ENCODE measurements around the gene TYSND1.
"Not testable (repeated sequence)": the region's sequence is repeated elsewhere in the genome, so short reads cannot be mapped to it uniquely, and the experiment has no call there.

Gene TYSND1, protein sequence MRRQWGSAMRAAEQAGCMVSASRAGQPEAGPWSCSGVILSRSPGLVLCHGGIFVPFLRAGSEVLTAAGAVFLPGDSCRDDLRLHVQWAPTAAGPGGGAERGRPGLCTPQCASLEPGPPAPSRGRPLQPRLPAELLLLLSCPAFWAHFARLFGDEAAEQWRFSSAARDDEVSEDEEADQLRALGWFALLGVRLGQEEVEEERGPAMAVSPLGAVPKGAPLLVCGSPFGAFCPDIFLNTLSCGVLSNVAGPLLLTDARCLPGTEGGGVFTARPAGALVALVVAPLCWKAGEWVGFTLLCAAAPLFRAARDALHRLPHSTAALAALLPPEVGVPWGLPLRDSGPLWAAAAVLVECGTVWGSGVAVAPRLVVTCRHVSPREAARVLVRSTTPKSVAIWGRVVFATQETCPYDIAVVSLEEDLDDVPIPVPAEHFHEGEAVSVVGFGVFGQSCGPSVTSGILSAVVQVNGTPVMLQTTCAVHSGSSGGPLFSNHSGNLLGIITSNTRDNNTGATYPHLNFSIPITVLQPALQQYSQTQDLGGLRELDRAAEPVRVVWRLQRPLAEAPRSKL

DNA sequence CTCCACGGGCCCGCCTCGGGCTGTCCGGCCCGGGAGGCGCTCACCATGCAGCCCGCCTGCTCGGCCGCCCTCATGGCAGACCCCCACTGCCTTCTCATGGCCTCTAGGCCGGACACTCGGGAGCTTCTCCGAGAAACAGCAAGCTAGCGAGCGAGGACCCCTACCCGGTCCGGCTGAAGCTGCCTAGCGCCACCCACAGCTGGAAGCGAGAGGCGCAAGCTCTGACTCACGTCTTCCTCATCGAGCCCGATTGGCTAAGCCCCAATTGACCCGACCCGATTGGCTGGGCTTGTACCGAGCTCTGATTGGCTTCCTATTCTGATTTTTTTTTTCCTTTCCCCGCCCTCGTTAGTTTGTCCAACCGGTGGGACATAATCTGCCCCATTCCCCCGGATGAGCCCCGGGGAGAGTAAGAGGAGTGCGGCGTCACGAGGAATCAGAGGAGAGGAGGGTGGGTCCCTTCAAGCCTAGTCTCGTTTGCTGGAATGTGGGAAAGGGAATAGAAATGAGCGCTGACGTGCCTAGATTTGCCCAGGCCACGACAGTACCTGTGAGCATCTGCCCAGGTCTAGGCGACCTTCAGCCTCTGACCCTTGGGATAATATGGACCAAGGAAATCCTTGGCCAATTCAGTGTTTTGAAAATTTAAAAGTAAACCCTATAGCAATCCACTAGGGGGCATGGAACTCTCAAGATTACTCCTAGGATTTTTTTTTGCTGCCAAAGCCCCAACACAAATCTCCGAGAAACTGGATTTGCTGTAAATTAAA is at the start of gene TYSND1:
TSS of gene TYSND1 (minus strand) at position 212 of the 770 bp plus-strand sequence. CDS start at position 98, 114 bp downstream.
- DNase-seq (ENCODE audit: low spot score) = peak; percentile 94

DNA sequence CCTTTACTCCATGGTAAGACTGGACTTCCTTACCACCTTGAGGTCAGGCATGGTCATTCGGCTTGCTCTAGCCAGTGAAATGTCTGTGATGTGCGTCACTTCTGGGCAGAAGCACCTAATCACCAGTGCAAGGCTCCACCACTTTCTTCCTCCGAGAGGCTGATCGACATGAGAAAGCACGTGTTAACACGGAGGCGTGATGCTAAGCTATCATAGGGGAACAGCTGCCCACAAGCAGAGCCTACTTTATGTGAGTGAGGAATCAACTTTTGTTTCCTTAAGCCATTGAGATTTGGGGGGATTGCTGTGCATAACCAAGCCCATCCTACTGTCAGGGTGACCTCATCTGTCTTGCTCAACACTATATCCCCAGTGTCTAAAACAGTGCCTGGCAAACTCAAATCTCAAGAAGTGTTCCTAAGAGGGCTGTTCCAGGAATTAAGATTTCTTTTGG is 46.9 kb upstream of the TYSND1 start:
- DNase-seq (ENCODE audit: low spot score) = no peak

DNA sequence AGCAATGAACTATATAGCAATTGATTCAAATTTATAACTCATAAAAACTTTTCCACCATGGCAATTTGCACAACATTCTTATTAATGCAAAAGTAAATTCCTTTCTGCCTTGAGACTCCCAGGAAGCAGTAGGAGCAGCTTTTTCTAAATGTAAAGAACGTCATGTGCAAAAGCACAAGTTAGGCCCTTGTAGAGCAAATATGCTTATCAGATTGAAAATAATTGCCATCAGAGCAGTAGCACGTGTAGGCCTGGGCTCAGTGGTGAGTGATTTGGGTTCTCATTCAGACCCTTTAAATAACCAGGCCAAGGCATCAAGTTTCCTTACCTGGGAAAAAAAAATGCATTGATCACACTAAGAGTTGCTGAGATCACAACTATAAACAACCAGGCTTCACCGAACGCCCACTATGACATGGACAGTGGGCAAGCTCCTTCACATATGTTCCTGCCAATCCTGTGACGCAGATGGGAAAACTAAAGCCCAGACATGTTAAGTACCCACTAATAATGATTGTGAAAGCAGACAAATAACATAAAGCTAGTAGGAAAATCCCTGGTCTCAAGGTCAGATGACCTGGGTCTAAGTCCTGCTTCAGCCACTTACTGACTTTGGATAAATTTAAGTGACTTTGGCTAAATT is 45.9 kb upstream of the TYSND1 start:
- no peak for DNase-seq (ENCODE audit: low spot score)

DNA sequence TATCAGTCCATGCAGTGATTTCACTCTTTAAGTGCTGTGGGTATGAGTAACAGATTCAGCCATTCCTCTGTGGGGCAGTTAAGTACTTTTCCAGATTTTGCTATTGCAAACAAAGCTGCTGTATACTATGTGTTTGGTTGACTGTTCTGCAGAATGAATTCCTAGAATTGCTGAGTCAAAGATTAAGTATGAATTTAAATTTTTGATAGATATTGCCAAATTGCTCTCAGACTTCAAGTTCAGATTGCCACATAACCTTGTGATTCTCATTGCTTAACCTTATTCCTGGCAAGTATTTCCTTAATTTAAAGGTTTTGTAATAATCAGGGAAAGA is 45.4 kb upstream of the TYSND1 start:
- no peak for DNase-seq (ENCODE audit: low spot score)

DNA sequence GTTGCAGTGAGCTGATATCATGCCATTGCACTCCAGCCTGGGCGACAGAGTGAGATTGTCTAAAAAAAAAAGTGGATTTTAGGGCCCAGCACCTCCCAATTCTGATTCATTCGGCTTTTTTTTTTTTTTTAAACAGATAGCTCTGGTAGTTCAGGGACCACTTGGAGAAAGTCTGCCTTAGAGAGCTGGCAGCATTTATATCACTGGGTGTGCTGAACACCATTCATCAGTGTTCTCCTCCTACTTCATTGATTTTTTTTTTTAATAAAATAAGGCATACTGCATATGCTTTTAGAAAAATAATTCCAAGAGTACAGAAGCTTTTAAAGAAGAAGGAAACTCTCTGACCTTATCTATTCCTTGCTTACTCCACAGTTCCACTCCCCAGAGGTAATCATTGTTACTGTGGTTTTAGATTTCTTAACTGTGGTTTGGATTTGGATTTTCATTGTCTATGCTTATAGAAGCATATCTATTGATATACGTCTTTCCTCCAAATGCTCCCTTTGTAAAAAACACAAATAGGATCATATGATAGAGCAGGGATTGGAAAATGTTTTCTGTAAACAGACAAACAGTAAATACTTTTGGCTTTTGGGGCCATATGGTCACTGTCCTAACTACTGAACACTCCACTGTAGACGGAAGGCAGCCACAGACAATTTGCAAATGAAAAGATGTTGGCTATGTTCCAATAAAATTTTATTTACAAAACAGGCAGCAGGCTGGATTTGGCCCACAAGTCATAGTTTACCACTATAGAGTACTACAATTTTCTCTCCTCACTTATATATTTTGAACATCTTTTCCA is 44.9 kb upstream of the TYSND1 start:
- no peak for DNase-seq (ENCODE audit: low spot score)

DNA sequence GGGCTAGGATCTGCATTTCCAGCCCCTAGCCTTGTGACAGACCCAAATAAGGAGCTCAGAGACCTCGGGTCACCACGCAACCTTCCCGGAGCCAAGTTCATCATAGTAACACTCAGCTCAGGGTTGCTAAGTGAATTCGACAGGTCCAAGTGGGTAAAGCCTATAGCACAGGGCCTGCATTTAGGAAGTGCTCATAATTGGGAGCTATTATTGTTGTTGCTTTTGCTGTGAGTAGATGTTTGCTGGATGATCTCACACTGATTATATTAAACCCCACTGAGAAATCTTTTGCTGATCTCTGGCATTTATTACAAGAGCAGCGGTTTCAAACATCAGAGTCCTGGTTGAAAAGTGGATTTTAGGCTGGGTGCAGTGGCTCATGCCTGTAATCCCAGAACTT is 44.1 kb upstream of the TYSND1 start:
- DNase-seq (ENCODE audit: low spot score) = no peak

DNA sequence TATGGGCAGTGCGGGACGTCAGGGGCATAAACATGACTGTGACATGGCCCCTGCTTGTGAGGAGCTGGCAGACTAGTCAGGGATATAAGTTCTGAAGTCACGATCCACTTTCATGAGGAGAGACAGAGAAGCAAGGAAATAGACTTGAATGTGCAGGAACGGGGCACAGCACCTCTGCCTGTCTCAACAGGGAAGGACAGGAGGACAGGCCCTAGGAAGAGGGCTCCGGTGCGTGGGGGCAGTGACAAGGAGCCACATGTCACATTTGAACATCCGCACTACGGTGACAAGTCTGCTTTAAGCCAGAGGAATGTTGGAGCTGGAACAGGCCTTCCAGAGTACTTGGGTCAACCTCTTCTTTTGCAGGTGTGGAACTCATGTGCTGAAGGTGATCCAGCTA is 43.6 kb upstream of the TYSND1 start:
- no peak for DNase-seq (ENCODE audit: low spot score)

DNA sequence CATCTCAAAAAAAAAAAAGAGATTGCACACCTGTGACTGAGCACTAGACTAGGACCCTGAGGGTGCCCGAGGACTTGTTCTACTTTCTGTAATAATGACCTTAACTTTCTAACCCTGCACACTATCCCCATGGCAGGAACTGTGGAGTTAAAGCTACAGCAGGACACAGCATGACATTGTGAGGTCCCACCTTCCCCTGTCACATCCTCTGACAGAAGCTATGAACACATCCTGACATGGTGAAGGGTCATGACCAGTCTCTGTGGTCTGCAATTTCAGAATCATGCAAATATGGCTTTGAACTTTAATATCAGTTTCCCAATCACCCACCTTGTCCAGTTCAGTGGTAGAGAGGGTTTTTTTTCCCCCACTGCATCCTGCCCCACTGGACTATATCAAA is 42.3 kb upstream of the TYSND1 start:
- DNase-seq (ENCODE audit: low spot score) = no peak

DNA sequence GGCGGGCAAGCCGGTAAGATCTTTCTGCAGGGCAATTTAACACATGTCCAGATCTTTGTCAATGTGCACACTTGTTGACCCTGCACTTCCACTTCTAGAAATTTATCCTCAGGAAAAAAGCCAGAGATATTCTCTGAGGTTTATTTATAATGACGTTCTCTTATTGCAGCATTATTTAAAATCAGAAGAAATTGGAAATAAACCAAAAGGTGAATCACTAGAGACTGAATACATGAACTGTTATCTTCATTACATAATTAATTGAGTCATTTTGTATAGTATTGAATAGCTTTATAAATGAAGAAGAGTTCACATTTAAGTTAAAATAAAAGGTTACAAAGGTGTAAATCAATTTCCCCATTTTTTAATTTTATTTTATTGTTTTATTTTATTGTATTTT is 40.1 kb upstream of the TYSND1 start:
- no peak for DNase-seq (ENCODE audit: low spot score)

DNA sequence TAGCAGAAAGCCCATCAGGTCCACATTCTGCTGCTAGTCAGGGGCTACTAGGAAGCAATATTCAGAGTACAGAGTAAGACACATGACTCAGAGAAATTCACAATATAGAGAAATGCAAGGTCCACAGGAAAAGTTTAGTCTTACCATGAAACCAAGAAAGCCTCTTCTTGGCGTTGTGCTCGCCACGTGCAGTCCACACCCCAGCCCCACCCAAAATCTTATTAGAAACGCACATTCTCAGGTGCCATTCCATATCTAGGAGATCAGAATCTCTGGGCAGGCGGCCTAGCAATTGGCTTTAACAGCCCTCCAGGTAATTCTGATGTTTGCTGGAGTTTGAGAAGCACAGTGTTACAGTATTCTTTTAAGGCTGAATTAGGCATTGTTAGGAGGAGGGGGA is 39.6 kb upstream of the TYSND1 start:
- DNase-seq (ENCODE audit: low spot score) = no peak

DNA sequence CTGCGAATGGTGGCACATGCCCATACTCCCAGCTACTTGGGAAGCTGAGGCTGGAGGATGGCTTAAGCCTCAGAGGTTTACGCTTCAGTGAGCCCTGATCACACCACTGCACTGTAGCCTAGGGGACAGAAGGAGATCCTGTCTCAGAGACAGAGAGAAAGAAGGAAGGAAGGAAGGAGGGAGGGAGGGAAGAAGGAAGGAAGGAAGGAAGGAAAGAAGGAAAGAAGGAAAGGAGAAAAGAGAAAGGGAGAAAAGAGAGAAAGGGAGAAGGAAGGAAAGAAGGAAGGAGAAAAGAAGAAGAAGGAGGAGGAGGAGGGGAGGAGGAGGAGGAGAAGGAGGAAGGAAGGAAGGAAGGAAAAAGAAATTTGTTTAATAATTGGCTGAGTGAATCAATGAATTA is 36.8 kb upstream of the TYSND1 start:
- no peak for DNase-seq (ENCODE audit: low spot score)

DNA sequence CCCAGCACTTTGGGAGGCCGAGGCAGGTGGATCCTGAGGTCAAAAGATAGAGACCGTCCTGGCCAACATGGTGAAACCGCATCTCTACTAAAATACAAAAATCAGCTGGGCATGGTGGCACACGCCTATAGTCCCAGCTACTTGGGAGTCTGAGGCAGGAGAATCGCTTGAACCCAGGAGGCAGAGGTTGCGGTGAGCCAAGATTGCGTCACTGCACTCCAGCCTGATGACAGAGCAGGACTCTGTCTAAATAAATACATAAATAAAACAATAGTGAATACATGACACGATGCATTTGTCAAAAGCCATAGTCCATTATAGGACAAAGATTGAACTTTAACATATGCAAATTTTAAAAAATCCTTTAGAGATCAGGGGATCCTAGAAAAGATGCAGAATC is 32.7 kb upstream of the TYSND1 start:
- DNase-seq (ENCODE audit: low spot score) = not testable (repeated sequence)

DNA sequence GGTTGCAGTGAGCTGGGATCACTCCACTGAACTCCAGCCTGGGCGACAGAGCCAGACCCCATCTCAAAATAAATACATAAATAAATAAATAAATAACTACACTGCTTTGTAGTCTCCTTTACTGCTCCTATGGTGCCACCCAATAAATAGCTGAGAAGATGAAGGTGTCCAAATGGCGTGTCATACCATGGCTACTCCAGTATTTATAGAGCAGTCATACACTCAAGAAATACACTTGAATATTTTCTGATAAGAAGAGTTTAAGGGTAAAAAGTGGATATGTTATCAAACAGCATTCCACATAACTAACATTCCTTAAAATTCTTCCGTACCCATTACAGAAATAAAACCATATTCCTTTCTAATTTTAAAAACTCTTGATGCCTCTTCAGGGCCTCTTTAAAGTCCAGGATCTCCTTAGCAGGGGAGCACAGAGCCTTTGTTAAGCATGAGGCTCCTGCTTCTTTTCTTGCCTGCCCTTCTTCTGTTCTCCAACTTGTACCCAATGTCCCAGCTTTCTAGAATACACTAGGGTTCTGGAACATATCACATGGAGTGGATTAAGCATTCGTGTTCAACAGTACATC is 31.7 kb upstream of the TYSND1 start:
- no peak for DNase-seq (ENCODE audit: low spot score)

DNA sequence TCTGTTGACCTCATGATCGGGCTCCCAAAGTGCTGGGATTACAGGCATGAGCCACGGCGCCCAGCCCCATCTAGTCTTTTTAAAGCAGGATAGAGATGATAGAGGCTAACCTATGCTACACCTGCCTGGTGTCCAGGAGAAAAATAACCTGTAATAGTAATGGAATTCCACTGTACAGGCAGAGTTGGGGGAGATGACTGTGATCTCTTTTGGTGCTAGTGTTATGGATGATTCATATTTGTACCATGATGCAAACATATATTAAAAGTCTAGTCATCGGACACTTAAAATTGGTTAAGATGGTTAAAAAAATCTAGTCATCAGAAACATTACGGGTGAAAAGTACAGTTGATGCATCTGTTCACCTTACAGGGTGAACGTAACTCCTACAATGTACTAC is 29.9 kb upstream of the TYSND1 start:
- no peak for DNase-seq (ENCODE audit: low spot score)

DNA sequence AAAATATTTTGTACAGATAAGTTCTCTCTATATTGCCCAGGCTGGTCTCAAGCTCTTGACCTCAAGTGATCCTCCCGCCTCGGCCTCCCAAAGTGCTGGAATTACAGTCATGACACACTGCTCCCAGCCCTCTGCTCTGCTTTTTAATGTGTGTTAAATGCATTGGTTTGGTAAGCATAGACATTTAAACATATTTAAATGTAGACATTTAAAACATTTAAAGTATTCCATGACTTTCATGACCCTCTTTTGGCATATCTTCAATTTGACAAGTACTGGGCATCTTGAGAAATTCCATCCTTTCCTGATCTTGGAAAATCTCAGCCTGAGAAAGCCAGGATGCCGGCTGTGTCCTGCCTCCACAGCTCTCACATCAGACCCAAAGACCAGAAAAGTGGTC is 29.0 kb upstream of the TYSND1 start:
- DNase-seq (ENCODE audit: low spot score) = no peak

DNA sequence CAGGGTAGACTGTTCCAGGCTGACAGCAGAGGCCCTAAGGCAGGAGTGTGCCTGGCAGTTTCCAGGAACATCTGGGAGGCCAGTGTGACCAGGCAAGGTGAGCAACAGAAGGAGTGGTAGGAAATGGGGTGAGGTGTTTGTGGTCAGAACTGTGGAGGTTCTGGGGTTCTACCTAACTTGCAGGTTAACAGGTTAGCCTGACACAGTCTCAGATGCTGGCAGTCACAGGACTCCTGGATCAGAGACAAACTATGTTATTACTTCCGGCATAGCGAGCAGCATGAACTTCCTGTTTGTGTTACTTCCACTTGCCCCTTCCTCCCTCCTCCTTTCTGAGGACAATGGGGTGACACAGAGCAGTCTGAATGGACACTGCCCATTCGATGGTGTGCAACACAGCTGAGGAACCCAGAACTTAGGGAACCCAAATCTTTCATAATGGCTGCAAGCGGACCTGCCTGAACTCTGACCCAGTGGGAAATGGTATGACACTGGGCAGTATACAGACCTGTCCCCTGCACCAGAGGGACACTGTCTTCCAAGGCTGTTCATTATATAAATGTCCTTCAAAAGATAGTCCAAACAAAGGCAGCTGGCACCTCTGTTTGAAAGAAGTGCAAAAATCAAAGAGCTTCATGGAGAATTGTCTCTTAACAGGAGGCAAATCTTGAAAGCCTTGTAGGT is 27.7 kb upstream of the TYSND1 start:
- peak; percentile 65 for DNase-seq (ENCODE audit: low spot score)

DNA sequence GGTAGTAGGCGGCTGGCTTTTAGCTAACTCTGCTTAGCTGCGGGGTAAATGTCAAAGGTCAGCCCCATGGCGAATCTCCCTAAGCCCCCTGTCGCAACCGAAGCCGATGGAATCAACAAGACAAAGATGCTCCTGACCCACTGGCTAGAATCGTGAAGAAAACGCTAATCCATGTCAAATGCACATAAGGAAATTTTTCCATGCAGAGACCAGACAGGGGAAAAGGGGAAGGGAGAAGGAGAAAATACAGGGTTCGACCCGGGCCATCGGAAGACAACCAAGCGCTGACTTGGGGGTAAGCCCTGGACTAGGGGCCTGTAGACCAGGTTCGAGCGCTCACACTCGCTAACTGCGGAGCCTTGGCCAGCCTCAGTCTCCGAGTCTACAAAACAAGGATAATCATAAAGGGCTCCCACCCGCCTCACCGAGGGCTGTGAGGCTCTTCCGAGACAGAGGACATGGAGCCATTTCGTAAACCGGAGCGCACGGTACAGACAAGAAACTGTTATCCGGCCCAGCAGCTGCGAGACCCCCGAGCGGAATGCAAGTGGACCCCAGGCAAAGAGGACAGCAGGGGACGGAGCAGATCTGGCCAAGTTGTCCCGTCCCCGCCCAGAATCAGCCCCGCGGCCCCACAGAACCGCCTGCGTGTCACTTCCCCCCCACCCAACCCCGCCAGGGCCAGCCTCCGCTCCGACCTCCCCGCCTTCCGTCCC is 23.3 kb upstream of the TYSND1 start:
- DNase-seq (ENCODE audit: low spot score) = no peak

DNA sequence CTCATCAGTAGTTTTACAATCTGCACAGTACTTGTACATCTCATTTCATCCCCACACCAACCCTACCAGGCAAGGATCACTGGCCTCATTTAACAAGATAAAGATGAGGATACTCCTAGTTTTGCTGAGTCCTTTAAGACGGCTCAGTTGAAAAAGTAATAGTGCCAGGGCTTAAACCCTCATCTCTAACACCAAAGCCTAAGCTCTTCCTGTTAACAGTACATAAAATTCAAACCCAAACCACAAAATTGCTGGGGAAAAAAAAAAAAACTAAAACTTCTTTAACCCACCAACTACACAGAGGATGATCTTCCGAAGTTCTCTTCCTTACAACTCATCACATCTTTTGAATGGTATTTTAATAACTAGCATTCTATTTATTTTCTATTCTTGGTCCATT is 22.5 kb upstream of the TYSND1 start:
- DNase-seq (ENCODE audit: low spot score) = peak; percentile 40

DNA sequence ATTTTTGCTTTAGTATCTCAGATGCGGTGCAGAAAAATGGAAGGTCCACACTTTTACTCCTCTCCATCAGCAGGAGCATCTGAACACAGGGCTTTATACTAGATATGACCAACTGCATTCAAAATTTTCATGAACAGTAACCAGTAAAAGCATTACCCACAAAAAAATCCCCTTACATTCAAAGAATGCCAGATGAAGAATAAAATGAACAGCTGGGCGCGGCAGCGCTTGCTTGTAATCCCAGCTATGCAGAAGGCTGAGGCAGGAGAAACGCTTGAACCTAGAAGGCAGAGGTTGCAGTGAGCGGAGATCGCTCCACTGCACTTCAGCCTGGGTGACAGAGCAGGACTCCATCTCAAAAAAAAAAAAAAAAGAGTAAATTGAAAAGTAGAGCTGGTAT is 20.7 kb upstream of the TYSND1 start:
- no peak for DNase-seq (ENCODE audit: low spot score)

DNA sequence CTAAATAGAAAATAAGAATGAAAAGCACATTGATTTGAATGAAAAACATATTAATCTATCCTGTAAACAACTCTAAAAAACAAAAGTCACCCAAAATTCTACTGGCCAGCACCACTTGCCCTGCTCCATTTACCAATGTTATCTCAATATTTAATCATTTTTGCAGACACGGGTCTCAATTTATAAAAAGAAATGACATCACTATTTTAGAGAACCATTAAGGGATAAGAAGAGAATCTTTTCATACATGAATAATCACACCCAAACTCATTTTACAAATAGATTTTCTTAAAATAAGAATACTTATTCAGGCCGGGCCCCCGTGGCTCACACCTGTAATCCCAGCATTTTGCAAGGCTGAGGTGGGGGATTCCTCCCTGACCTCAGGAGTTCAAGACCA is 19.9 kb upstream of the TYSND1 start:
- DNase-seq (ENCODE audit: low spot score) = no peak

All from CD4-positive, alpha-beta T cell treated with Interleukin-2 at 100 ng/mL for 4 hours (primary cell).